D341Med (cell line): Measurements from ENCODE around the gene PPARG.
A peak's percentile ranks its signal among the peaks of the same experiment; 100 is the strongest.

ENCODE experiments used
- DNase-seq: peaks from one replicate; pipeline ENCODE4 v3.0.0; 2012; ENCODE audit warnings: low spot score

The PPARG gene

DNA sequence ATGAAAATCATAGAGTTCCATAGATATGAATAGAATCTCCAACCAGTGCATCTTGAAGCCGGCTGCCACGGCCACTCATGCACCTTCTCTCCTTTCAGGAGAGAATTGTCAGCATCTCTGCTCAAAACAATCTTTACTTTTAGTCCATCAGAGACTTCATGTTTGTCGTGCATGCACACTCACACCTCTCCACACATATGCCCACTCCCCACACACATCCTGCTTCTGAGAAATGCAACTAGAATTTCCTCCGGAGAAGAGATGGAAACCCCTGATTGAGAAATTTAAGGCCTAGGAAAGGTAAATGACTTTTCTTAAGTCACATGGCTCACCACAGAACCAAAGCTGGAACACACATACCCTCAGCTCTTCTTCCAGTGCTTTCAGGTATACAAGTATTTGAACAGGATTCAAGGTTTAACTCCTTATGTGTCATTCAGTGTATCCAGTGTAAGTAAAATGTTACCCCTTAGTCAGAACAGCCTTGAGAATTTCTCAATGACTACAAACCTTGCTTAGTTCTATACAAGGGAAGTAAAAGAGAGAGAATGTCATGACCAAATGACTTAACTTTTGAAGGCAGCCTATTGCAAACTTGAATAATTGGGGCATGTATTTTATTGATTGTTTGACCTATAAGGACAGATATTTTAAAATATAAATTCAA is 126.3 kb downstream of the PPARG start:
- DNase-seq = no peak

DNA sequence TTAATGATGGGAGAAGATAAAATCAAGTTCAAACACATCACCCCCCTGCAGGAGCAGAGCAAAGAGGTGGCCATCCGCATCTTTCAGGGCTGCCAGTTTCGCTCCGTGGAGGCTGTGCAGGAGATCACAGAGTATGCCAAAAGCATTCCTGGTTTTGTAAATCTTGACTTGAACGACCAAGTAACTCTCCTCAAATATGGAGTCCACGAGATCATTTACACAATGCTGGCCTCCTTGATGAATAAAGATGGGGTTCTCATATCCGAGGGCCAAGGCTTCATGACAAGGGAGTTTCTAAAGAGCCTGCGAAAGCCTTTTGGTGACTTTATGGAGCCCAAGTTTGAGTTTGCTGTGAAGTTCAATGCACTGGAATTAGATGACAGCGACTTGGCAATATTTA is 127.9 kb downstream of the PPARG start:
- no peak for DNase-seq

DNA sequence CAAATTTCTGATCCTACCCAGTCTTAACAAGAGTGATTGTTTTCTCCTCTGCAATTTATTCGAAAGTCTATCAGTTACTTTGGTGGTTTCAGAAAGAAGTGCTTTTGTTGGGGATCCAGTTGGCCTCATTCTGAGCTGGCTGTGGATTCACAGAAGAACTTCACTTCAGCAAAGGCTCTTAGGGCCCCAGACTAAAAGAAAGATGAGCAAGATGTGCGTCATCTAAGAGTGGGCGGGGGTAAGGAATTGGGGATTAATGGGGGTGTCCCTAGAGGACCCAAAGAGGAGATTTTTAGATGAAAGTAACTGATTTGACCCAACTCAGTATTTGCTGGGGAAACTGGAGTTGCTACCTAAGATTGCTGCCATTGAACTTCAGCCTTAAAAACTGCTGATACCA is 131.5 kb downstream of the PPARG start:
- no peak for DNase-seq

DNA sequence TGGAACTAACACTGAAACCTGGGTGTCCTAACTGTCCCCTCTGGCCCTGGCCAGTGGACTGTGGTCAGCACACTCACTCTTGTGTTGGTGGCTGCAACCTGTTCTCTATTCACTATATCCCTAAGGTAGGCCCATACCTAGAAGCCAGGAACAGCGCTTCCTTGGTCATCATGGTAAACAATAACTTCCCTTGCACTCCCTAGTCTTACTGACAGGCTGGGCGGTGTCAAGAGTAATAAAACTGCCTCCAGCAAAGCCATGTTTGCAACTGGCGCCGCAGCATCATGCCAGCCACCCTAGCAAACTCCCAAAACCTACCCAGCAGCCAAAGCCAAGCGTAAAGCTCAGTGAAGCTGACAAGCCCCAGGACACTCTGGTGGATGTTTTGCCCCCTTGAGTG is 132.3 kb downstream of the PPARG start:
- DNase-seq = no peak

DNA sequence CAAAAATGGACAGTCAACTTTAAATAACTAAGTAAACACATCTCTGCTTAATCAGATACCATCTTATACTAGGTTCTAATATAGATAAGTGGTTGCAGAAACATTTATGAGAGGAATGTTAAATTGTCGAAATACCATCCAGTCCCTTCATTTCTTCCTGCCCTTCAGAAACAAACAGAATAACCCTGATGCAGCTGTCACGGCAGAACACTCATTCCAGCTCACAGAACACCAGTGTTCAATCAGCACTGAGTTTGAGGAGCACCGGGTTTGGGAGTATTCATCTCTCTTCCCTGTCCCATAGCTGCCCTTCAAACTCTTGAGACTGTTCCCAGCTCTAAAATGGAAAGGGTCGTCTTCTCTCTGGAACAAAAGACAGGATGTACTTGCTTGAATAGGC is 134.3 kb downstream of the PPARG start:
- no peak for DNase-seq

DNA sequence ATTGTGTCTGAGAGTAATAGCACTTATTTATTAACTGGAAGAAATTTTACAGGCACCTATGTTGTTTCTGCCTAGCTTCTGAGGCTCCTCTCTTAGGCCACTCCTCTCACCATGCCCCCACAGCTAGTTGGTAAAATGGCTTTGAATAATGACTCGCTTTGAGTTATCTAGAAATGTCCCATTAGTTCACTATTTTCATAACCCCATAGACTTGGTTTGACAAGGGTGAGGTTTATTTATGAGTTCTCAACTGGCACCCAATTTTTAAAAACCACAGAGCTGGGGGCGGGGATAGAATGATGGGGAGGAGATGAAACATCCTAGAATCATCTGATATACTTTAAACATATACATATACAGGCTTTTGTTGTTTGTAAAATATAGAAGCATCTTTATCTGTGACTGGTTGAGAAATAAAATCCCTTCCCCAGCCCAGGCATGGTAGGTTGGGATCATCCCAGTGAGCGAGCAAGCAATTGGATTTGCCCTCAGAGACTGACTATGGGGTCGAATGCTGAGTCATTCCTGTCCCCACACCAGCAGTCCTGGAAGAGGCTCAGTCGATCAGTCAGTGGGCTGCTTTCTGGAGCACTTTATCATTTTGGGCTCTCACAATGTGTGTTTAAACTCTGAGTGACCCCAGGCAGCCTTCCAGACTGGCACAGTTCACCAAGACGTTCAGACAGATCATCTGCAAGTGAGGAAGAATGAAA is 135.2 kb downstream of the PPARG start:
- DNase-seq = no peak

DNA sequence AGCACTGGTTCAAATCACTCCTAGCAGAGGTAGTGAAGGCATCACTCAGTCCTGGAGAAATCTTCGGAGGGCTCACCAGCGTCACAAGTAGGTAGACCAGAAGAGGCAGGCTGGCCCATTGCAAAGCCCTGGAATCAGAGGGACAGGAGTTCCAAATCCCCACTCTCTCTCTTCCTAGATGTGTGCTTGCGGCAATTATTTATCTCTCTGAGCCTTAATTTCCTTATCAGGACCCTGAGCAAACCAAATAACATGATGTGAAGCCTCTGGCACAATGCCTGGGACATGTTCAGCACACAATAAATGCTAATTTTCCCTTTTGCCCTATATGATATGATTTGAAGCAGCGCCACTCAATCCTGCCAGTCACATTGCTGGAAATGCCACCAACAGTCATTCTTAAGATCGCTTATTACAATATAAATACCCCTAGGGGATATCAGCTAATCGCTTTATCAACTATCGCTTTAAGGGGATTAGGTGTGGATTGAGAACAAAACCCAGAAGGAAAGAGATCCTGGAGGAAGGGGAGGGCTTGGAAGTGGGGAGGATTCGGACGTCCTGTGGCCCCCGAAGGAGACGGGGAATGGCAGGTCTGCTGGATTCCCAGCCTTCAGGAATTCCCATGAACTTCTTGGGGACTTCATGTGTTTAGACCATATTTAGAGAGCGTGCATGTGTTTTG is 135.9 kb downstream of the PPARG start:
- DNase-seq = peak; percentile 61

DNA sequence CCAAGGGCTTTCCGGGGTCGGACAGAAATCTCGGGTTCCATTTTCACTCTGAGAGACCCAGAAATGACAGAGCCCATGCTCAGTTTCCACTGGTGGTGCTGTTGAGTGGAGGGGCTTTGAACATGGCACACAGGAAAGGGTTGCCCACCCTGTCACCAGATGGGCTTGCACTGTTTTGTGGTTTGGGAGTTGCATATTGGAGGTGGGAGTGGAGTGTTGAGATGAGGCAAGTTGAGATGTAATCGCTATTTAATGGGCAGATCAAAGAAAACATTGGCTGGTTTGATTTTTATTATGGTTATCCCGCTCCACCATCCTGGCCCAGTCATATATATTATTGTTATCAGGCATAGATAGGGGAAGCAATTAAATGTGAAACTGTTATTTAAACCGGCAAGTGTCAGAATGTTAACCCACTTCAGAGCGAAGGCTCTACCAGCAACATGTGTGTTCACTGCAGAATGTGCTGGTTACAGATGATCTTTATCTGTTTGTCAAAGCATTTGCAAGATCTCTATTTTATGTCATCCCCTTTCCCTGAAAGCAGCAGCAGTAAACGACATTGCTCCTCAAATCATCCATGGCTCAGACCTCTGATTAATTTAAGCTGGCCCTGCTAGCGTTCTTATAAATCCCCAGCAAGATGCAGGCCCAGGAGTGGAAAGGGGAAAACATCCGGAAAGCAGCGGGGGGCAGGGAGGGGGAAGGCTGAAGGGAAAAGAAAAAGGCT is 137.1 kb downstream of the PPARG start:
- no peak for DNase-seq

DNA sequence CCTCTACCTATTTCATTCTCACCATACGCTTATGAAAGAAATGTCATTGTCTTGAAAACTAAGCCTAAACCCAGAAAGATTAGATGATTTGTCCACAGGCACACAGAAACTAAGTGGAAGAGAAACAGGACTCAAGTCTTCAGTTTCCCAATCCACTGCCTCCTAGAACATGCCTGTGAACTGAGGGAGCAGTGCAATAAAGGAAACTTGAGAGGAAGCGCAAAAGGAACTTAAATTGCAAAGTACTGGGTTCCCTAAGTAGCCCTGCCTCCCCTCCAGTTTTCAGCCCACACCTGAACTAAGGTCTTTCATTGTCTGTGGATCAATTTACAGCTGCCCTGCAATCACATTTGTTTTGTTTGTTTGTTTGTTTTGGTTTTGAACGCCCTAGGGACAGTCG is 138.7 kb downstream of the PPARG start:
- DNase-seq = no peak

DNA sequence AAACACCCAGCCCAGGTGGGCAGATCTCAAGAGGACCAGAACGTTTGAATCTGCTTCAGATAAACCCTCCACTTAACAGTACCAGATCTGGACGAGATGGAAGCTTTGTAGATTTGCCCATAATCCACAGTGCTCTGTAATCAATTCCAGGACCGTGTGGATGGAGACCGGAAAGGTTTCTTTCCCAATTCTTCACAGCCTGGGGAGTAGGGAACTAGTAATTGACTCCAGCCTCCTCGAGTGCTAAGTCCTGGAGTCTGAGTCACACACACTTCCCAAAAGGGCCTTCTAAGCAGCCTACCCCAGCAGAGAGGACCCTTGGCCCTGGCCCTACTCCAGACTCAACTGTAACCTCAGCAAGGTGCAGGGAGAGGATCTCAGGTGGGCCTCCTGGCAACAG is 139.3 kb downstream of the PPARG start:
- no peak for DNase-seq

DNA sequence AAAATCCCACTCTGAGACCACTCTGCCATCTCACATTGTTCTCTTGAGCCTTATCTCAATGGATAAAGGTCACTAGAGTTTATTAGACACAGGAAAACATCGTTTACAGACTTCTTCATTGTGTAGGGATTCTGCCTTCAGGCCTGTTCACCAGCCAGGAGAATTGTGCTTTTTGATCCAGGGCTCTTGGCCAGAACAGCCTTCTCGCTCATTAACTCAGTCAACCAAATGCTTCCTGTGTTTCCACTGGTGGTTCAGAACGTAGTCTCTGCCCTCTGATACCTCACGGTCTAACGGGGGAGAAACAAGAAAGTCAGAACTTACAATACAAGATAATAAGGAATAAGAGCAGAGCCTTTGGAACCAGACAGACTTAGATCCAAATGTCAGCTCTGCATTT is 141.2 kb downstream of the PPARG start:
- DNase-seq = no peak

DNA sequence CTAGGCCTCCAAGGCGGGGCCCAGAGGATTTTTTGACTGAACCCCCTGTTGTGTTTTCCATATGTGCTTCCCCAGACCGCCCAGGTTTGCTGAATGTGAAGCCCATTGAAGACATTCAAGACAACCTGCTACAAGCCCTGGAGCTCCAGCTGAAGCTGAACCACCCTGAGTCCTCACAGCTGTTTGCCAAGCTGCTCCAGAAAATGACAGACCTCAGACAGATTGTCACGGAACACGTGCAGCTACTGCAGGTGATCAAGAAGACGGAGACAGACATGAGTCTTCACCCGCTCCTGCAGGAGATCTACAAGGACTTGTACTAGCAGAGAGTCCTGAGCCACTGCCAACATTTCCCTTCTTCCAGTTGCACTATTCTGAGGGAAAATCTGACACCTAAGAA is 145.0 kb downstream of the PPARG start:
- DNase-seq = no peak

DNA sequence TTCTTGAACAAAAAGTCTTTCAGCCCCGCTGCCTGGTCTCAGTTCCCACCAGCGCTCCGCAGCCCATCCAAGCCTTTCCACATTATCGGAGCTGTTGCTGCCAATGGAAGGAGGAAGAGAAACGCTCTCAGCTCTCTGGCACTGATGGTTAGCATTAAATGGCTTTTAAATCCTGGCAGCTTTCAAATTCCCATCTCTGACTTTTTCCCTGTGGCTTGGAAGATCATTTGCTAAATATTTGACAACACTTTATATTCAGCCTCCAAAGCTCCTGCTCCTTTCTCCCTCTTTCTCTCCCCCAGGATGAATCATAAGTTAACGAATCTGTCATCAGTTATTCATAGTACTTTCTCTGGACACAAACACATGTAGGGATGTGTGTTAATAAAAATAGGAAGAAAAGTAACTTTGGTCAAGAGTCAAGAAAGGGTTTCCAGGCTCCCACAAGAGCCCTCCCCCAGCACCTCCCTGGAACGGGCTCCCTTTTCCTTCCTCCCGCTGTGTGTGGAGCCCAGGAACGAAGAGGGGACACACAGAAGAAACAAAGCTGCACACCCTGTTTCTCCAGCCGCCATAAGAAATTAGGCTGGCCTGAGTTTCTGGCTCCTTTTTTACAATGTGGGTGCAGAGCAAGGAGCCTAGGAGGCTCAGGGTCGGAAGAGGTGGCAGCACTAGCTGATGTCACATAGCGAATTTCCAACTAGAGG is 147.8 kb downstream of the PPARG start:
- no peak for DNase-seq

DNA sequence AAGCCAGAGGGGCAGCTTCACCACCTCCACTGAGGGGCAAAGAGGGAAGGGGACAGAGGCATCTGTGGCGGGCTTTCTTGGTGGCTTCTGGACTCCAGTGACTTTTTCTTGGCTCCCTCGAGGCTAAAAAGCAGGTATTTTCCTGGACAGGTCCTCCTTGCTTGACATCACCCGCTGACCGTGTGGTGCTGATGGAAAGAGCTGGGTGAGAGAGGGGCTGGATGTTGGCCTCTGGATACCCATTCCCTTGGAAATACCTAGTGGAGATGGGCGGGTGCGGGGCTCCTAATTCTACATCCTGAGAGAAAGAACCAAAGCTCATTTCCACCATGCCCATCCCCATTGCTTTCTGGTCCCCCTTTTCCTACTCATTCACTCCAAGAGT is 148.3 kb downstream of the PPARG start:
- no peak for DNase-seq

DNA sequence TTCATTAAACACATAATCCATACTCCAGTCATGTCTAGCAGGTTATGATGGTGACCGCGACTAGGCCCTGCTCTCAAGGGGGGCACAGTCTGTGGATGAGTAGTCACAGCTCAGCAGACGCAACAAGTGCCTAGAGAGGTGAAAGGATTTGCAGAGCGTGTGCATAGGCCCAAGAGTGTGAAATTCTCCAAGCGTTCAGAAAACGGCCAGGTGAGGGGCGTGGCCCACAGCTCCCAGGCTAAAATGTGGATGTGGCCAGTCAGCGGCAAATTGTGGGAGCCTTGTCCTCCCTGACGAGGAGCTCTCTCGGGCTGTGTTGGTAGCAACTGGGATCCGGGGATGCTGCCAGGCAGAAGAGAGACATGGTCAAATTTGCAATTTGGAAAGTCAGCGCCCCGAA is 149.0 kb downstream of the PPARG start:
- DNase-seq = no peak

DNA sequence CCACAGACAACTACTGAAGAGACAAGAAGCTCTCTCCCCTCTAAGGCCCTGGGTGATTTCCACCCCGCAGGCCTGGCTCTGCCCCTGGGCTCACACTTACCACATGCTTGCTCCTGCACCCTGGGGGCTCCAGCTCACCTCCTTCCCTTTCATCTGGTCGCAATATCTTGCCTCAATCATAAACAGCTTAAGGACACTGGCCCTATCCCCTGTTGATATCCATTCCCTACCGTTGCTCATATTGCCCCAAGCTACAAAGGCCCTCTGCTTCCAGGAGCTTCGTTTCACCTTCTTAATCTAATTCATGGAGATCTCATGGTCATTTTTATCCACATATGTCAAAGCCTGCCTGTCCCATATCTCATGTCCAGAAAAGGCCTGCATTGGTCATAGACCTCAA is 149.4 kb downstream of the PPARG start:
- no peak for DNase-seq

DNA sequence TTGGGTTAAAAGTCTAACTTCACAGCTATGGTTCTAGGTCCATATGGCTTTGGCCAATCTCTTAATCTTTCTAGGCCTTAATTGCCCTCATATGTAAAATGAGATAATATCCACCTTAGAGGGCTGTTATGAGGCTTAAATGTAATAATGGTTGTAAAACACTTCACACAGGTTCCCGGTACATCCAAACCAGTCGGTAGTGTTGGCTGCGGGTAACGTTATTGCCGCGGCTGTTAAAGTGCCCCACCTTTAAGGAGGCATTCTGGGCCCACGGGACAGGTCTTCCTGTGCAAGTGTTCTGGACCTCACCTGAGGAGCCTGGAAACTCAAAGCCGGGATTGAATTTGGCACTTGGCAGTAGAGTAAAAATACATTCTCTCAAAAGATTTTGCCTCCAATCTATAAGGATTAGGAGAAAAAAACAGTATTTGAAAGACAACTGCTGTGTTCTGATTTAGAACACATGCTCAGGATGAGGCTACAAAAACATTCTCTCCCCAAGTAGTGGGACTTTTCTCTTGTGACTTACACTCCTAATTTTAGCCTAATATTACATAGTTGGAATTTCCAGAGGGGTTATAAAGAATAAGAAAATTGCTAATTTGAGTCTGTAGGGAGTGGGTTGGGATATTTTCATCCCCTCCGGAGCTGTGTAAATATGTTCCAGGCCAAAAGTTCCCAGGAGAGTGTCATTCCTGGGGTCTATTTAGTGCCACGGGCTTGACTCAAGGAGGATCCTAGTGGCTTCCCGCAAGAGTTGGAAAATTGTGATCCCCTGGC is 150.5 kb downstream of the PPARG start:
- DNase-seq = no peak

DNA sequence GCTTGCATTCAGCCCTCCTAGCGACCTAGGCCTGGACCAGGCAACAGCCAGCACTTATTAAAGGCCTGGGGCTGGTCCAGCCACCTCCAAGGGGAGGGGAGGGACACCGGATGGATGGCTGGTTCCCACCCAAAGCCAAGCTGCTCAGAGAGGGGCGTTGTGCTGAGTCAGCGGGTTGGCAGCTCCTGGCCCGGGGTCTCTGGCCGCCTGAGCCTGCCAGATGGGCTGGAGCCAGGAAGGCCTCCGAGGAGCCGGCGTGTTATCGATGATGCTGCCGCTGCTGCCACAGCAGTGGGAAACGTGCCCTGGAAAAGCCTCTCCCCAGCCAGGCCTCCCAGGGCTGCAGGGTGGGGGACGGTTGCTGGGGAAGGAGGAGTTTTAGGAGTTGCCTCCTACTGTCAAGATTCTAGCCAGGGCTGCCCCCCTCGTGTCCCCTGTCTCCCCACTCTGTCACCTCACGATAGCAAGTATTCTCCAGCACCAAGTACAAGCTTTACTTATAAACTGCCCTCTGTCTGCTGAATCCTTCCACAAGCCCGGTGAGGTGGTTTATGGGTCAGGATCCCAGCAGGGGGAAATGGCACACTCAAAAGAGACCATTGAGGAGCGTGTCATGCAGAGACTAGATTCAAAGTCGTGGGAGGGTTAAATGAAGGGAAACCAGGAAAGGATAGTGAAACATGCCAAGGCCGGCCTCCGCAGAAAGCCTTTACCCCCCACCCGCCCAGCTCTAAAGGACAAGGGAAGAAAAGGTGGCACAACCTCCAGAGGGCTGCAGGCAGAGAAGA is 152.3 kb downstream of the PPARG start:
- DNase-seq = no peak

DNA sequence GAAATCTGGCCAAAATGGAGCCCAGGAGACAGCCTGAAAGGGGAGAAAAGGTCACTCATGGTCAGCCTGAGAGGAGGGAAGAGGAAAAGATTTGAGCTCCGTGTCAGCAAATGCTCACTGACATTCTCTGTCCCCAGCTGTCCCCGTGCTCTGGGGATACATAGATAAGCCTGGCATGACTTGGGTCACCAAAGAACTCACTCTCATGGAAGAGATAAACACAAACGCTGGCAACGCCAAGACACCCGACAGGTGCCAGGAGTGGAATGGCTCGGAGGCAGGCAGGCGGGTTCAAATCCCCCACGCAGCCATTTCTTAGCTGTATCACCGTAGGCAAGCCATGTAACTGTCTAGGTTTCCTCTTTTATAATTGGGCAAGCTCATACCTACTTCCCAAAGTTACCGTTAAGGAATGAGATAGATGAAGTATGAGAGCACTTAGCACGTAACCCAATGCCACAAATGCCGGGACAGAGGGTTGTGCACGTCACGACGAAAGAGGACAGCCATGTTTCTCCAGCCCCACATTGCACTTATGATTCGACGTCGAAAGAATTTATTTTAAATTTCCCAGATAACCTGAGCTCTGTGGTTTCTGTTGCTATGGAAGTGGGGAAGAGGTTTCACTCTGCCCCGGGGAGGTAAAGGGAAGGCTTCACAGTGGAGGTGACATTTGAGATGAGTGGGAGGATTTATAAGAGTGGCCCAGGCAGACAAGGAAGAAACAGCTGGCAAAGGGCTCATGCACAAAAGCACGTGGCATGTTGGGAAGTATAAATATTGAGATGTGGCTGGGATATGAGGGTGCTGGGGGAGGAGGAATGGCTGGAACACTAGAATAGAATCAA is 154.0 kb downstream of the PPARG start:
- DNase-seq = no peak
